H9 (cell line): ENCODE measurements around the gene SF3A2. TPM values are rescaled to one million over a fixed set of nuclear protein-coding genes. Genes with fewer than 3 reads are reported as not detected.

ENCODE experiments used
- DNase-seq: peaks from one replicate; pipeline ENCODE4 v3.0.0-alpha.2; 2017
- H2AFZ ChIP-seq: one replicate; pipeline ENCODE4 v1.6.1; 2013; ENCODE audit warnings: mild to moderate bottlenecking, low read length, control low read depth, moderate library complexity
- H2AK5ac ChIP-seq: 2 replicates; pipeline ENCODE4 v1.6.1; 2013; ENCODE audit warnings: low read length, control low read depth, mixed read lengths; ENCODE audit not compliant: insufficient read length
- H2BK120ac ChIP-seq: one replicate; pipeline ENCODE4 v1.6.1; 2013; ENCODE audit warnings: low read depth, mild to moderate bottlenecking, low read length, control low read depth, inconsistent platforms; ENCODE audit not compliant: poor library complexity, severe bottlenecking
- H2BK12ac ChIP-seq: 2 replicates; pipeline ENCODE4 v1.6.1; 2013; ENCODE audit warnings: low read length, control low read depth, mixed read lengths, low read depth; ENCODE audit not compliant: insufficient read length
- H2BK15ac ChIP-seq: 2 replicates; pipeline ENCODE4 v1.6.1; 2013; ENCODE audit warnings: low read depth, low read length, control low read depth
- H2BK20ac ChIP-seq: one replicate; pipeline ENCODE4 v1.6.1; 2013; ENCODE audit warnings: low read depth, mild to moderate bottlenecking, low read length, control low read depth, inconsistent platforms; ENCODE audit not compliant: poor library complexity, severe bottlenecking
- H2BK5ac ChIP-seq: 2 replicates; pipeline ENCODE4 v1.6.1; 2013; ENCODE audit warnings: low read length, control low read depth, mixed read lengths; ENCODE audit not compliant: insufficient read length
- H3K14ac ChIP-seq: 2 replicates; pipeline ENCODE4 v1.6.1; 2013; ENCODE audit warnings: low read length, control low read depth; ENCODE audit not compliant: insufficient read depth
- H3K18ac ChIP-seq: 2 replicates; pipeline ENCODE4 v1.6.1; 2013; ENCODE audit warnings: low read depth, mild to moderate bottlenecking, mixed read lengths, low read length, control low read depth; ENCODE audit not compliant: insufficient read length
- H3K23ac ChIP-seq: 2 replicates; pipeline ENCODE4 v1.6.1; 2013; ENCODE audit warnings: low read length, control low read depth, mixed read lengths, low read depth; ENCODE audit not compliant: insufficient read length
- H3K23me2 ChIP-seq: 2 replicates; pipeline ENCODE4 v1.6.1; 2013; ENCODE audit warnings: low read depth, mild to moderate bottlenecking, mixed read lengths, low read length, control low read depth; ENCODE audit not compliant: insufficient read length, poor library complexity, severe bottlenecking
- H3K27ac ChIP-seq: 2 replicates; pipeline ENCODE4 v1.5.1; 2013; ENCODE audit warnings: low read length, control low read depth, mixed read lengths, low read depth; ENCODE audit not compliant: insufficient read length
- H3K27me3 ChIP-seq: 2 replicates; pipeline ENCODE4 v1.6.1; 2013; ENCODE audit warnings: low read length, control low read depth, inconsistent platforms; ENCODE audit not compliant: insufficient read depth
- H3K4ac ChIP-seq: 2 replicates; pipeline ENCODE4 v1.6.1; 2013; ENCODE audit warnings: low read depth, mild to moderate bottlenecking, control low read depth, inconsistent platforms, low read length, moderate library complexity
- H3K4me1 ChIP-seq: 2 replicates; pipeline ENCODE4 v1.6.1; 2013; ENCODE audit warnings: low read length, control low read depth, inconsistent platforms; ENCODE audit not compliant: insufficient read depth
- H3K4me2 ChIP-seq: 2 replicates; pipeline ENCODE4 v1.6.1; 2013; ENCODE audit warnings: low read length, control low read depth, mixed read lengths; ENCODE audit not compliant: insufficient read length, insufficient read depth
- H3K56ac ChIP-seq: 2 replicates; pipeline ENCODE4 v1.6.1; 2013; ENCODE audit warnings: low read depth, mild to moderate bottlenecking, mixed read lengths, low read length, control low read depth; ENCODE audit not compliant: insufficient read length
- H3K79me1 ChIP-seq: 2 replicates; pipeline ENCODE4 v1.6.1; 2013; ENCODE audit warnings: low read depth, mild to moderate bottlenecking, moderate library complexity, low read length, control low read depth, inconsistent platforms; ENCODE audit not compliant: insufficient read depth, poor library complexity, severe bottlenecking
- H3K79me2 ChIP-seq: 2 replicates; pipeline ENCODE4 v1.6.1; 2013; ENCODE audit warnings: low read length, control low read depth, inconsistent platforms; ENCODE audit not compliant: insufficient read depth
- H3K9ac ChIP-seq: 2 replicates; pipeline ENCODE4 v1.6.1; 2013; ENCODE audit warnings: low read length, control low read depth, mixed read lengths; ENCODE audit not compliant: insufficient read length; ENCODE audit errors: extremely low read depth
- H3K9me3 ChIP-seq: one replicate; pipeline ENCODE4 v1.6.1; 2013; ENCODE audit warnings: low read depth, low read length, inconsistent platforms; ENCODE audit not compliant: control insufficient read depth
- H3T11ph ChIP-seq: one replicate; pipeline ENCODE4 v1.6.1; 2013; ENCODE audit warnings: mild to moderate bottlenecking, low read length, control low read depth, inconsistent platforms
- H4K20me1 ChIP-seq: one replicate; pipeline ENCODE4 v1.6.1; 2013; ENCODE audit not compliant: control insufficient read depth, insufficient read length, insufficient read depth
- H4K5ac ChIP-seq: 2 replicates; pipeline ENCODE4 v1.6.1; 2013; ENCODE audit warnings: low read depth, mild to moderate bottlenecking, mixed read lengths, low read length, control low read depth; ENCODE audit not compliant: insufficient read length
- H4K8ac ChIP-seq: replicated peaks from 2 replicates; pipeline ENCODE4 v1.6.1; 2013; ENCODE audit warnings: low read length, control low read depth, mixed read lengths, low read depth; ENCODE audit not compliant: insufficient read length
- H4K91ac ChIP-seq: 2 replicates; pipeline ENCODE4 v1.6.1; 2013; ENCODE audit warnings: low read depth, mild to moderate bottlenecking, moderate library complexity, mixed read lengths, low read length, control low read depth; ENCODE audit not compliant: insufficient read length
- H3K27ac Mint-ChIP-seq, 3 experiments: 2 replicates in 2 of 3; 3 replicates in 1 of 3; pipeline ENCODE4 v1.8.0; 2020 to 2021; ENCODE audit warnings: mixed read lengths in 3 of 3, mild to moderate bottlenecking in 1 of 3, moderate library complexity in 1 of 3
- H3K27me3 Mint-ChIP-seq: 2 replicates; pipeline ENCODE4 v1.8.0; 2021; ENCODE audit warnings: low read depth, mild to moderate bottlenecking, moderate library complexity, mixed read lengths
- H3K36me3 Mint-ChIP-seq, 3 experiments: 2 replicates in 2 of 3; 3 replicates in 1 of 3; pipeline ENCODE4 v1.8.0; 2020 to 2021; ENCODE audit warnings: low read depth in 3 of 3, mixed read lengths in 3 of 3; ENCODE audit not compliant: insufficient read depth in 1 of 3
- H3K4me1 Mint-ChIP-seq, 2 experiments: 2 replicates each; pipeline ENCODE4 v1.8.0; 2020; ENCODE audit warnings: mixed read lengths in 2 of 2
- H3K4me3 Mint-ChIP-seq, 2 experiments: 2 replicates in 1 of 2; 3 replicates in 1 of 2; pipeline ENCODE4 v1.8.0; 2020 to 2021; ENCODE audit warnings: mild to moderate bottlenecking in 2 of 2, mixed read lengths in 2 of 2, moderate library complexity in 1 of 2
- H3K9me3 Mint-ChIP-seq, 2 experiments: 2 replicates in 1 of 2; 3 replicates in 1 of 2; pipeline ENCODE4 v1.8.0; 2020; ENCODE audit warnings: mild to moderate bottlenecking in 2 of 2, mixed read lengths in 2 of 2, moderate library complexity in 1 of 2
- WGBS: extraction: QIAGEN DNeasy Blood & Tissue Kit; methylation state at CpG from one replicate; pipeline ENCODE4 v1.1.7; 2013; ENCODE audit warnings: missing lambda C conversion rate, low lambda C conversion rate, mixed read lengths; ENCODE audit not compliant: insufficient read length; ENCODE audit errors: extremely low coverage; 5-methylcytosine and 5-hydroxymethylcytosine counted together
- total RNA-seq: library from RNA; stranded (reverse); gene quantifications from 2 replicates; pipeline ENCODE4 v1.2.1, GENCODE V29; 2021
- TF ChIP-seq, protein P1 (sequence below): fragments of 200-600 bp; sonication (generic); conservative IDR thresholded peaks from 3 replicates; pipeline ENCODE4 v1.8.0; 2021; ENCODE audit warnings: antibody characterized with exemption, mild to moderate bottlenecking

The SF3A2 gene
- total RNA-seq, 1 experiment from 2014 or later: 166 TPM

DNA sequence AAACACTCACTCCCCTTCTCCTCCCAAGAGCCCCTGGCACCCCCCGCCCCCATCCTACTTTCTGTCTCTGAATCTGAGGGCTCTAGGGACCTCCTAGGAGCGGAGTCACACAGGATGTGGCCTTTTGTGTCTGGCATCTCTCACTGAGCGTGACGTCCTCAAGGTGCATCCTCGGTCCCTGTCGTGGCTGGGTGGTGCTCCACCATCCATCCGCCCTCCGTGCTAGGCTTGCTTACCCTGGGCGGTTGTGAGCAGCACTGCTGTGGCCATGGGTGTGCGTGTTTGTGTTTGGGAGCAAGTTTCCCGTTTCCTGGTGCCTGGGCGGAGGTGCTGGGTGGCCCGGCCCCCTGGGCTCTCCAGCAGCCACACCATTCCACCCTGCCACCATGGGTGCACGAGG lies 12.7 kb upstream of the SF3A2 start:
- Mint-ChIP-seq H3K4me3 (no peak overlapping the region), H3K27me3 (no peaks in the 10 kb centered on the region; the same call in 1 of the 2 replicates), H3K36me3 (peaks cover 9 to 53% (median 41%) of the 10 kb centered on the region in 3 experiments; a peak in 6 of 7 replicates), H3K27ac (peak overlapping the region in 2 of 3 experiments; percentile 77 to 81; a peak in 3 of 7 replicates), H3K9me3 (no peaks in the 10 kb centered on the region), H3K4me1 (no peaks in the 10 kb centered on the region)
- no peak overlapping the region for H2AK5ac ChIP-seq
- H3K23me2 ChIP-seq: no peaks in the 10 kb centered on the region
- H3K4me2 ChIP-seq: no peak overlapping the region
- no peak overlapping the region for H2BK12ac ChIP-seq
- H2BK15ac ChIP-seq: no peak overlapping the region
- no peak overlapping the region for H3K56ac ChIP-seq
- no peaks in the 10 kb centered on the region for H3K79me2 ChIP-seq
- no peak for DNase-seq
- no peaks in the 10 kb centered on the region for H3K4me1 ChIP-seq
- no peak overlapping the region for H4K8ac ChIP-seq
- no peaks in the 10 kb centered on the region for H3K9me3 ChIP-seq
- TF ChIP-seq, protein P1, sequence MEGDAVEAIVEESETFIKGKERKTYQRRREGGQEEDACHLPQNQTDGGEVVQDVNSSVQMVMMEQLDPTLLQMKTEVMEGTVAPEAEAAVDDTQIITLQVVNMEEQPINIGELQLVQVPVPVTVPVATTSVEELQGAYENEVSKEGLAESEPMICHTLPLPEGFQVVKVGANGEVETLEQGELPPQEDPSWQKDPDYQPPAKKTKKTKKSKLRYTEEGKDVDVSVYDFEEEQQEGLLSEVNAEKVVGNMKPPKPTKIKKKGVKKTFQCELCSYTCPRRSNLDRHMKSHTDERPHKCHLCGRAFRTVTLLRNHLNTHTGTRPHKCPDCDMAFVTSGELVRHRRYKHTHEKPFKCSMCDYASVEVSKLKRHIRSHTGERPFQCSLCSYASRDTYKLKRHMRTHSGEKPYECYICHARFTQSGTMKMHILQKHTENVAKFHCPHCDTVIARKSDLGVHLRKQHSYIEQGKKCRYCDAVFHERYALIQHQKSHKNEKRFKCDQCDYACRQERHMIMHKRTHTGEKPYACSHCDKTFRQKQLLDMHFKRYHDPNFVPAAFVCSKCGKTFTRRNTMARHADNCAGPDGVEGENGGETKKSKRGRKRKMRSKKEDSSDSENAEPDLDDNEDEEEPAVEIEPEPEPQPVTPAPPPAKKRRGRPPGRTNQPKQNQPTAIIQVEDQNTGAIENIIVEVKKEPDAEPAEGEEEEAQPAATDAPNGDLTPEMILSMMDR: no peak
- no peak overlapping the region for H3K4ac ChIP-seq
- H3T11ph ChIP-seq: no peak overlapping the region
- H3K27ac ChIP-seq: no peak overlapping the region
- no peak overlapping the region for H2BK5ac ChIP-seq
- H4K5ac ChIP-seq: no peak overlapping the region
- H2AFZ ChIP-seq: no peak overlapping the region
- H3K79me1 ChIP-seq: no peaks in the 10 kb centered on the region
- H3K14ac ChIP-seq: no peak overlapping the region
- no peaks in the 10 kb centered on the region for H4K20me1 ChIP-seq
- H3K18ac ChIP-seq: no peak overlapping the region
- no peak overlapping the region for H4K91ac ChIP-seq
- no peak overlapping the region for H2BK20ac ChIP-seq
- H3K9ac ChIP-seq: no peak overlapping the region
- H3K23ac ChIP-seq: no peak overlapping the region
- H2BK120ac ChIP-seq: no peak overlapping the region
- no peaks in the 10 kb centered on the region for H3K27me3 ChIP-seq
- WGBS: no CpG with 5 or more reads among the region's 14 CpGs
